Activated T-cell treated with anti-CD3 and anti-CD28 coated beads, Interleukin-2, amount 50 U/mL, for 48 hours (primary cell): ENCODE data around the gene USP5.
"Not testable (repeated sequence)": the region's sequence is repeated elsewhere in the genome, so short reads cannot be mapped to it uniquely, and the experiment has no call there.

Experiments
- DNase-seq, 2 experiments: peaks; one replicate each; pipeline ENCODE4 v3.0.0-alpha.2; 2020

The USP5 gene

DNA sequence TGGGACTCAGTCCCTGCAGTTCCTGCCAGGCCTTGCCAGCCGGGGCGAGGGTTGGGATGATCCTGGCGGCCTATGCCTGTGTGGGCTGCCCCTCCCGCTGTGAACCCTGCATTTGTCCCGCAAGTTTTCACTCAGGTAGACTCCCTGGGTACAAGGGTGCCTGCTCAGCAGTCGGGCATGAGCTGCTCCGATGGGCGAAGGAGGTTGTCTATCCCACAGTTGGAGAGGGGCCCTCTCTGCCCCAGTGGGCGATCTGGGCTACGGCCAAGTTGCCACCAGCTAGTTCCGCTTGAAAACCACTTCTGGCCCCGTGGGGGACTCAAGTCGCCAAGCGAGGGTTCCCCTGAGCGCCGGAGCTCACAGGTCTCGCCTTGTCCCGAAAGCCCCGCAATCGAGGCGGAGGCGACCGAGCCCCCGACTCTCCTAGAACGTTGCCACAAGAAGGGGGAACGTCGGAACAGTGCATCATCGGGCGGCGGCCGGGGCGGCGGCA, 15.0 kb downstream of the USP5 start:
- no peak for DNase-seq

DNA sequence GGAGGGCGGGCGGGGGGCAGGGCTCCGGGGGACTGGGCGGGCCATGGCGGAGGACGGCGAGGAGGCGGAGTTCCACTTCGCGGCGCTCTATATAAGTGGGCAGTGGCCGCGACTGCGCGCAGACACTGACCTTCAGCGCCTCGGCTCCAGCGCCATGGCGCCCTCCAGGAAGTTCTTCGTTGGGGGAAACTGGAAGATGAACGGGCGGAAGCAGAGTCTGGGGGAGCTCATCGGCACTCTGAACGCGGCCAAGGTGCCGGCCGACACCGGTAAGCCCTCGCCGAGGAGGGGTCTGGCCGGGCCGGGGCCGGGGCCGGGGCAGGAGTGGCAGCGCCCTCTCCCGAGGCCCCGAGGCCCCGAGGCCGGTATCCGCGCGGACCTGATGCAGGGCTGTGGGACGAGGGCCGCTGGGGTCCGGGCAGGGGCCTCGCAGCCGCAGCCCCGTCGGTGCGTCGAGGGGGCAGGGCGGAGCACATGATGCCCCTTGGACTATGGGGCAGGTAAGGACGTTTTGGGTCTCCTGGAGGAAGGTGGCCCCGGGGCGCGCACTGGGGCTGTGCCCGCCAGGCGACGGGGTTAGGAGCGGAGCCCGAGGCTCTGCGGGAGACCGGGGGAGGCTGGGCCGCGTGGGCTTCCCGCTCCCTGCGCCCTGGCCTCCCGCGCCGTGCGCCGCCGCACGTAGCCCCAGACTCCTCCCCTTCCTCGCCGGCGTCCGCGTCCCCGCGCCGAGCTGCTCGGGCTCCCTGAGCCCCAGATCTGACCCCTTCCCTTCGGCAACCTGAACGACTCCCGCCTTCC, 15.7 kb downstream of the USP5 start, which contains the start of gene TPI1:
TSS of gene TPI1 (plus strand) at position 119 of the 798 bp plus-strand sequence. CDS start at position 155, 36 bp downstream.
- peak; percentile 85 to 89 for DNase-seq

DNA sequence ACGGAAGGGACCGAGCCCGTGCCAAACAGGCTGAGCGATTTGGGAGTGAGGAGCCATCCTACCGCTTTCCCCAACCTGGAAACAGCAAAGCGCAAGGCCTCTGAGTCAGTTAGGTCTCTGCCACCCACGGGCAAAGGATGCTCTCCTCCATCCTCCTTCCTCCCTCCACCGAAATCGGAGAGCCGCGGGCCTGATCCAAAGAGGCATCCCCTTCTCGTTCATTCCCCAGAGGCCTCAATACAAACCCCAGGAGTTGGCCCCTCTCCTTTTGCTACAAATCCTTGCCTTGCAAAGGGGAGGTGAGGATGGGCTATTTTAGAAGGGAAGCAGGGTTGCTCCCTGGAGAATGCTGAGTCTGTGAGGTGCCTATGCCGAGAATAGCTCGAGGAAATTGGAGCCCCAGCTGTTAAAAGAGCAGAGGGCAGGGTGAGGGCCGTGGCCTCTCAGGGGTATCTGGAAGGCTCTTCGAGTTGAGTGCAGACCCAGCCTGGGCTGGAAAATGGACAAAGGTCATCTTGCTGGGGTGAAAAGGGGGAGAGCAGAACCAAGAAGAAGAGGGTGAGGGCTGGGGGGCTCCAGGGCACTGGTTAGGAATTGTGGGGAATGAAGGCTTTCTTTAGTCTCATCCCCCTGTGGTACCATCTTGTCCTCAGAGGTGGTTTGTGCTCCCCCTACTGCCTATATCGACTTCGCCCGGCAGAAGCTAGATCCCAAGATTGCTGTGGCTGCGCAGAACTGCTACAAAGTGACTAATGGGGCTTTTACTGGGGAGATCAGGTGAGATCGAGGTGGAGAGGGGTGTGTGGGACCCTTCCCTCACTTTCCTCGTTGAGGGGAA, 16.5 kb downstream of the USP5 start:
- DNase-seq: peak in 1 of 2 experiments; percentile 37

DNA sequence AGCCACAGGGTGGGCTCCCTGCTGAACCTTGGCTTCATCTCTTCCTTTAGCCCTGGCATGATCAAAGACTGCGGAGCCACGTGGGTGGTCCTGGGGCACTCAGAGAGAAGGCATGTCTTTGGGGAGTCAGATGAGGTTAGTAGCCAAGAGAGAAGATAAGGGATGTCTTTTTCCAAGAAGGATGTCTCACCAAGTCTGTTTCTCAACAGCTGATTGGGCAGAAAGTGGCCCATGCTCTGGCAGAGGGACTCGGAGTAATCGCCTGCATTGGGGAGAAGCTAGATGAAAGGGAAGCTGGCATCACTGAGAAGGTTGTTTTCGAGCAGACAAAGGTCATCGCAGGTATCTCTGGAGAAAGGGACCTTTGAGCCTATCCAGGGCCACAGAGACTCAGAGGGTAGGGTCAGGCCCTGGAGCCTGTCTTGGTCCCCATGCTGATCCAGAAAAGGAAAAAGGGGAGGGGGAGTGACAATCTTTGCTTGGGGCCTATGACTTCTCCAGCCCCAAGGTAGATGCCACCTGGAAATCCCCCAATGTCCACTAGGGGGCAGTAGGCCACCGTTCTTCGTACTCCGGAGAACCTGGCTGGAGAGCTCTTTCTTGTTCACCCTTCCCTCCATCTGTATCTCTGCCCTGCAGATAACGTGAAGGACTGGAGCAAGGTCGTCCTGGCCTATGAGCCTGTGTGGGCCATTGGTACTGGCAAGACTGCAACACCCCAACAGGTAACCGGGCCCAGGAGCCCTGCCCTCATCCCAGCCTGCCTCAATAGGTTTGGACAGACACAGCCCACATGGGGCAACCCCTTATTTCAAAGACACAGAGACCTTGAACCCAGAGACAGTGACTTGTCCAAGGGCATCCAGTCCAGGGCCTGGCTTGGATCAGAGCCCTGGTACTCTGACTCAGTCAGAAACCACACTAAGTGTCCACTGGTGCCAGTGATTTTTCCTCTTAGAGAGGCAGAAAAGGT, 17.4 kb downstream of the USP5 start:
- peak; percentile 86 to 88 for DNase-seq

DNA sequence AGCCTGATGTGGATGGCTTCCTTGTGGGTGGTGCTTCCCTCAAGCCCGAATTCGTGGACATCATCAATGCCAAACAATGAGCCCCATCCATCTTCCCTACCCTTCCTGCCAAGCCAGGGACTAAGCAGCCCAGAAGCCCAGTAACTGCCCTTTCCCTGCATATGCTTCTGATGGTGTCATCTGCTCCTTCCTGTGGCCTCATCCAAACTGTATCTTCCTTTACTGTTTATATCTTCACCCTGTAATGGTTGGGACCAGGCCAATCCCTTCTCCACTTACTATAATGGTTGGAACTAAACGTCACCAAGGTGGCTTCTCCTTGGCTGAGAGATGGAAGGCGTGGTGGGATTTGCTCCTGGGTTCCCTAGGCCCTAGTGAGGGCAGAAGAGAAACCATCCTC, 18.4 kb downstream of the USP5 start:
- DNase-seq: not testable (repeated sequence)

DNA sequence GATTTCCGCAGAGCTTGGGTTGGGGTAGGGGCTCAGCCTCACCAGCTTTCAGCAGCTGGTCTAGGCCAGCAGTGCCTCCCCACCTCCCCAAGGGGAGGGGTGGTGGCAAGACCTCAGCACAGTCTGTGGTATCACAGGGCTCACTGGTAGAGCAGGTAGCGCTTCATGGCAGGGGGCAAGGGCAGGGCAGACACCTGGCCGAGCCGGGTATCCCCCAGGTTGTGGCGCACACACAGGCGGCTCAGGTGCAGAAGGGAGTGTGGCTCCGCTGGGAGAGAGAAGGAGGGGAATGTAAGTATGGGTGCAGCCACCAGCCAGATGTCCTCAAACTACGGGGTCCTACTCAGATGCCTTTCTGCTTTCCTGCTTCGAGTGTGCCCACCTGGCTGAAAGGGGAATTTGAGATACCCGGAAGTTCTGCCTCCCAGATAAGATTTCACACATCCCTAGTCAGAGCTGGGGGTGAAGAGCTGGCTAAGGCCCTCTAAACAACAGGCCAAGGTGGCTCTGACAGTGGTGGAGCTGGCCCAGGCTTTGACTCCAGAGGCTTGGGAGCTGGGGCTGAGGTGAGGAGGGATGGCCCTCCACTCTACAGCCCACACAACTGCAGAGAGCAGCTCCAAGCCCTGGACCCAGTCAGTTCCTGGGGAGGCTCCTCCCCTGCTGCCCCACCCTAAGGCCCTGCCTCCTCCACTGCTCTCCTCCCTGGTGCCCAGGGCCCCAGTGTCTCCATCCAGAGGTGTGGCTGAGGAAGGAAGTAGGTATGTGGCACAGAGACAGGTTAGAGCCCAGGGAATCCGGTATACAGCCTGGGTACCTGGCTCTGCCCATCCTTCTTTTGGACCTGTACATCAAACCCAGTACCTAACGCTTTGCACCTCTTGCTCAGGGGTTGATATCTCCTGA, 19.4 kb downstream of the USP5 start:
- DNase-seq: peak; percentile 66 to 73

DNA sequence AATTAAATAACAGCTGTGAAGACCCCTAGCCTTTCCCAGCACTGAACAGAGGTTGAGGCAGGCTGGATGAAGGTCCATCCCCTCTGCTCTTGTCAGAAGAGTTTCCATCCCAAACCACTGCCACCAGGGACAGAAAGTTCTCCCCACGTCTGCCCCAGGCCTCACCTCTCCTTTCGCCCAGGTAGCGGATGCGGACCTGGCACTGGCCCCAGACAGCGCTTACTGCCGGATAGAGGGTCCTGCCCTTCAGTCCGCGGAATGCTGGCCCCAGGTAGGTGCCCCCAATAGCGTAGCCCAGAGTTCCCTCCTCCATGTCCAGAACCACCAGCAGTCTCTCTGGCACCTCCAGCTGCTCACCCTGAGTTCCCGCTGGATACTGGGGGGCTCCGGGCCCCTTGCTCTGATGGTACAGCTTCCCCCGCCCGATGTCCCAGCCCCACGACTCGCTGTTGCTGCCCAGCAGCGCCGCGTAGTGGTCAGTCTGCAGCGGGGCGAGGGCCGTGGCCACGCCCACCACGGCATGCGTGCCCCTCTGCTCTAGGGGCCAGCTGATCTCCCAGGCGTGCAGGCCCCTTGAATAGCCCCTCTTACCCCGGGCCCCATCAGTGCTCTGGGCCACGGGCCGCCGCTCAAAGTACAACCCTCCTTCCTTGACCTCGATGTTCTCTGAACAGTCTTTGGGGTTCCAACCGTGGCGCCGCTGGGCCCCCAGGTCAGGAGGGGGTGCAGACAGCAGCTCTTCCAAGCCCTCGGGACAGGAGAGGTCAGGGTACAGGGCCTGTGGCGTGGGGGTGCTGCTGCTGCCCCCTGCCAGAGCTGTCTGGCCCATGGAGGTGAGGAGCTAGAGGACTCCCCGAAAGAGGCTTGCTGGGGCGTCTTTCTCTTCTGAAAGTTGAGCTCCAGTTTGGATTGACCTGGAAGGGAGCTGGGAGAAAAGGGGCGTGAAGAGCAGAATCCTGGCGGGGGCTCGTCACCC, 20.4 kb downstream of the USP5 start:
- DNase-seq: peak; percentile 94 to 95

DNA sequence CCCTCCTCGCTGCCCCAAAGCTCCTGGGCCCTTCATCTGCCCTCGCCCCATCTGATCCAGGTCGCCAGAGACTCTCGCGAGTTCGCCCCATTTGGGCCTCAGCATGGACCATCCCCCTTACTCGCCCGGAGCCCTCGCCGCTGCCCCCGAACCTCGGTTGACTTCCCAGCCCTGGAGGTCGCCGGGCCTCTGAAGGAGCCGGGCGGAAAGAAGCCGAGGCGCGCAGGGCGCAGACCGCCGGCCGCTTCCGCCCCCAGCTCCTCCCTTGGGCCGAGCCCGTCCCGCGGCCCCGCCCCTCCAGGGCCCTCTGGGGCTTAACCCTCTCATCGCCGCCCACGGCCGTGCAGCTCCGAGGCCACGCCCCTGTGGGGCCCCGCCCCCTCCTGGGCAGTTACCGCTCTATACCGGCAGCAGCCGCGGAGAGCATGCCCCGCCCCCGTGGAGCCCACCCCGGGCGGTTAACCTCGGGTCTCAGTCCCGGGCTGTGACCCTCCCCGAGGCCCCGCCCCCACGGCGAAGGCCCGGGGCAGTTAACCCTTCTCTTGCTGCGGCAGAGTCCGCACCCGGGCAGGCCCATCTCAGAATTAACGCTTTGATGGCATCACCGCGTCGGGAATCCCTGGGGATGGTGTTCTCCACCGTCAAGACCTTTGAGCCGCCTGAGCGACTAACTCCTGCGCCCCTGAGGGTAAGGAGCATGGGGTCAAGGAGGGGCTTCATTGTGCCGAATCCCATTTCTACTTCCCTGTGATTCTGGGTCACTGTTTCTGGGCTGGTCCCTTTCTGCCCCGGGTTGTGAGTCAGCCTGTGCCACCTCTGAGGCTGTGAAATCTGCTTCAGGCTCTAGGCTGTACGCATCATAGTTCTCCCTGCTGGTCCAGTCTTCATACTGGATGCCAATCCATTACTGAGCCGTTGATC, 21.4 kb downstream of the USP5 start, which contains the start of gene SPSB2:
TSS of gene SPSB2 (minus strand) at position 210 of the 921 bp plus-strand sequence. CDS start 402 bp downstream, outside the sequence.
- DNase-seq: peak; percentile 99 to 100

DNA sequence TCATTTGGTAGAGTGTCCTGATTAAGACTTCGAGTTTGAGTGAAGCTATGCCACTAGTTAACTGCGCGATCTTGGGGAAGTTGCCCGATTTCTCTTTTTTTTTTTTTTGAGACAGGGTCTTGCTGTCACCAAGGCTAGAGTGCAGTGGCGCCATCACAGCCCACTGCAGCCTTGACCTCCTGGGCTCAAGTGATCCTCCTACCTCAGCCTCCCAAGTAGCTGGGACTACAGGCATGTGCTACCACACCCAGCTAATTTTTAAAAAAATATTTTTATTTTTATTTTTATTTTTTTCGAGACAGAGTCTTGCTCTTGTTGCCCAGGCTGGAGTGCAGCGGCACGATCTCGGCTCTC, 22.0 kb downstream of the USP5 start:
- DNase-seq: not testable (repeated sequence)

DNA sequence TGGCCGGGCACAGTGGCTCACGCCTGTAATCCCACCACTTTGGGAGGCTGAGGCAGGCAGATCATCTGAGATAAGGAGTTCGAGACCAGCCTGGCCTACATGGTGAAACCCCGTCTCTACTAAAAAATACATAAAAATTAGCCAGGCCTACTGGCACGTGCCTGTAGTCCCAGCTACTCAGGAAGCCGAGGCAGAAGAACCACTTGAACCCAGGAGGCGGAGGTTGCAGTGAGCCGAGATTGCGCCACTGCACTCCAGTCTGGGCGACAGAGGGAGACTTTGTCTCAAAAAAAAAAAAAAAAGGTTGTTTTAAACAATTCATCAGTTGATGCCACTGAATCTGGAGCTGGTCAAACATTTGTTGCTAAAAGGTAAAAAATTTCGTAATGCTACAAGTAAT, 27.9 kb downstream of the USP5 start:
- not testable (repeated sequence) for DNase-seq

DNA sequence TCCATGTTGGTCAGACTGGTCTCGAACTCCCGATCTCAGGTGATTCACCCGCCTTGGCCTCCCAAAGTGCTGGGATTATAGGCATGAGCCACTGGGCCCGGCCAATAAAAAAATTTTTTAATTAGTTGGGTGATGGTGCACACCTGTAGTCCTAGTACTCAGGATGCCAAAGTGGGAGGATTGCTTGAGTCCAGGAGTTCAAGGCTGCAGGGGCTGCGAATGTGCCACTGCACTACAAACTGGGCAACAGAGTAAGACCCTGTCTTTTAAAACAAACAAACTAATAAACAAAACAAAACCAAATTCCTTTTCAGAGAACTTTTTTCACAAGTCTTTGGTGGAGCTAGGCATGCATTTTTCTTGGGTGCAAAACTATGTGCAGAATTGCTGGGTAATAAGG, 31.3 kb downstream of the USP5 start:
- DNase-seq: no peak

DNA sequence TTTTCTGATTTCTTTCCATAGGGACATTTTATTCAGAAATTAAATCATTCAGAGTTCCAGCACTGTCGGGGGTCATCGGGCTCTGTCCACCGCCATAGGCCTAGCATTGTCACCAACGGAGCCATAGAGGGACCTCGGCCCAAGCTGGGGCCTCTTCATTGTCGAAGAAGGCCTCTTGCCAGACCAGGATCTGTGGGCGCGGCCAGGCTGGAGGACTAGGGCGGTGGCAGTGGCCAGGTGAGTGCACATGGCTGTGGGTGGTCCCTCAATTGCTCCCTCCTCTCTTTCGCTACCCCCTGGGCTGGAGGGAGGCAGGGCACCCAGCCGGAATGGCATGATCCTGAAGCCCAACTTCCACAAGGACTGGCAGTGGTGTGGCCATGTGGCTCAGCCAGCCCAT, 31.7 kb downstream of the USP5 start:
- no peak for DNase-seq

DNA sequence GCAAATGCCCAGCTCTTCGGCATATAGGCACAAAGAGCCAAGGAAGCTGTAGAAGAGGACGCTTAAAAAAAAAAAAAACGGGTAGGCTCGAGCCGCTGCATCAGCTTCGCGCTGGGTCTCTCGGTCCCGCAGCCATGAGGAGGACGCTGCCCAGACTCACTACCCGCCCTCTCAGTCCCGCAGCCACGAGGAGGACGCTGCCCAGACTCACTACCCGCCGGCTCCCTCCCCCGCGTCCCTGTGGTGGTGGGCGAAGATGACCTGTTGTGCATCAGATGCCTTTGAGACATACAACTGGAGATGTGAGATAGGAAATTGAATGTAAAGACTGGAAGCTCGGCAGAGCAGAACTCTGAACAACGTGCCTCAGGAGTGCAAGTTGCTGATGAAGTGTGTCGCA, 32.6 kb downstream of the USP5 start:
- DNase-seq: no peak

DNA sequence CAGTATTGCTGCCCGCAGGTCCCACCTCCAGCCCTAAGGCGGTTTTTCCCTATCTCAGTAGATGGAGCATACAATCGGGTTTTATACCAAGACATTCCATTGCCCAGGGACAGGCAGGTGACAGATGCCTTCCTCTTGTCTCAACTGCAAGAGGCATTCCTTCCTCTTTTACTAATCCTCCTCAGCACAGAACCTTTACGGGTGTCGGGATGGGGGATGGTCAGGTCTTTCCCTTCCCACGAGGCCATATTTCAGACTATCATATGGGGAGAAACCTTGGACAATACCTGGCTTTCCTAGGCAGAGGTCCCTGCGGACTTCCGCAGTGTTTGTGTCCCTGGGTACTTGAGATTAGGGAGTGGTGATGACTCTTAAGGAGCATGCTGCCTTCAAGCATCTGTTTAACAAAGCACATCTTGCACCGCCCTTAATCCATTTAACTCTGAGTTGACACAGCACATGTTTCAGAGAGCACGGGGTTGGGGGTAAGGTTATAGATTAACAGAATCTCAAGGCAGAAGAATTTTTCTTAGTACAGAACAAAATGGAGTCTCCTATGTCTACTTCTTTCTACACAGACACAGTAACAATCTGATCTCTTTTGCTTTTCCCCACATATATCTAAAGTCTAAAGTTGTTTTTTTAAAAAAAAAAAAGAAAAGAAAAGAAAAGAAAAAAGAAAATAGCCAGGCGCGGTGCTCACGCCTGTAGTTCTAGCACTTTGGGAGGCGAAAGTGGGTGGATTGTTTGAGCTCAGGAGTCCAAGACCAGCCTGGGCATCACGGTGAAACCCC, 34.5 kb downstream of the USP5 start:
- not testable (repeated sequence) for DNase-seq

DNA sequence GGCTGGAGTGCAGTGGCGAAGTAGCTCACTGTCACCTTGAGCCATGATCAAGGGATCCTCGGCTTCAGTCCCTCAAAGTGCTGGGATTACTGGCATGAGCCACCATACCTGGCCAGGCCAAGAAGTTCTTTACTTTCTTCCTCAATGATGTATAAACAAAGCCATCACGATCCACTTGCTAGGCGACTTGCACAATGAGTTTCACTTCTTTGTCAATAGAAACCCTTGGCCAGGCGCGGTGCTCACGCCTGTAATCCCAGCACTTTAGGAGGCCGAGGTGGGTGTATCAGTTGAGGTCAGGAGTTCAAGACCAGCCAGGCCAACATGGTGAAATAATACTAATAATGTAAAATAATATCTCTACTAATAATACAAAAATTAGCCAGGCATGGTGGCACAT, 35.5 kb downstream of the USP5 start:
- DNase-seq: no peak

DNA sequence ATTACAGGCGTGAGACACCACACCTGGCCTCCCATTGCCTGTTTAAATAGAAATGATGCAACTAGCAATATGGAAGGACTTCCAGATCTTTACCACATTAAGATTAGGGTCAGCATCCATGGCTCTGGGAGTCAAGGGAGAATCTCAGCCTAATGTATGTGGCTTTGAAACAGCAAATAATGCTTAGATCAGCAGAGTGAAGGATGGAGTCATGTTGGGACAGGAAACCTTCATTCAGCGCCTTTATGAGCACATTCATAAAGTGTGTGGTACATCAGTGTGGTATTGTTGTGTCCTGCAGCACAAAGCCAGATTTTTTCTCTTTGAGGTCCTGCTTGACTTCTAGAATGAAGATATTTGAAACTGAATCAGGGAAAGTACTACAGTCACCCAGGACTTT, 36.4 kb downstream of the USP5 start:
- no peak for DNase-seq

DNA sequence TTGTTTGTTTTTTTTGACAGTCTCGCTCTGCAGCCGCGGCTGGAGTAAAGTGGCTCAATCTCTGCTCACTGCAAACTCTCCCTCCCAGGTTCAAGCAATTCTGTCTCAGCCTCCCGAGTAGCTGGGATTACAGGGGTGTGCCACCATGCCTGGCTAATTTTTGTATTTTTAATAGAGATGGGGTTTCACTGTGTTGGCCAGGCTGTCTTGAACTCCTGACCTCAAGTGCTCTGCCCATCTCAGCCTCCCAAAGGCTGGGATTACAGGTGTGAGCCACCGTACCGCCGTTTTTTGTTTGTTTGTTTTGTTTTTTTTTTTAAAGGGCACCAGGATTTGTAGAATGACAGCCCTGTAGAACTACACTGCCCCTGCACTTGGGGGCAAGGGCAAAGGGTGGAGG, 36.8 kb downstream of the USP5 start:
- not testable (repeated sequence) for DNase-seq
